Glutamatergic neuron (in vitro differentiated cells): ENCODE data around the gene KBTBD7. TPM values are rescaled to one million over a fixed set of nuclear protein-coding genes. Genes with fewer than 3 reads are reported as not detected.

Experiments
- DNase-seq: peaks from one replicate; pipeline ENCODE4 v3.0.0; 2022
- H3K27ac Mint-ChIP-seq: one replicate; pipeline ENCODE4 v1.8.0; 2020; ENCODE audit warnings: mild to moderate bottlenecking, mixed read lengths, inconsistent platforms; ENCODE audit not compliant: unreplicated experiment
- H3K27me3 Mint-ChIP-seq: one replicate; pipeline ENCODE4 v1.8.0; 2020; ENCODE audit warnings: mild to moderate bottlenecking, moderate library complexity, mixed read lengths, inconsistent platforms; ENCODE audit not compliant: unreplicated experiment
- H3K36me3 Mint-ChIP-seq: one replicate; pipeline ENCODE4 v1.8.0; 2020; ENCODE audit warnings: mild to moderate bottlenecking, mixed read lengths, inconsistent platforms; ENCODE audit not compliant: unreplicated experiment
- H3K4me1 Mint-ChIP-seq: one replicate; pipeline ENCODE4 v1.8.0; 2020; ENCODE audit warnings: mild to moderate bottlenecking, low read depth, mixed read lengths, inconsistent platforms; ENCODE audit not compliant: unreplicated experiment
- H3K4me3 Mint-ChIP-seq: one replicate; pipeline ENCODE4 v1.8.0; 2020; ENCODE audit warnings: mild to moderate bottlenecking, mixed read lengths, inconsistent platforms; ENCODE audit not compliant: unreplicated experiment
- H3K9me3 Mint-ChIP-seq: one replicate; pipeline ENCODE4 v1.8.0; 2020; ENCODE audit warnings: mild to moderate bottlenecking, moderate library complexity, mixed read lengths, inconsistent platforms; ENCODE audit not compliant: unreplicated experiment
- CTCF ChIP-seq: fragments of 200-600 bp; sonication (generic); IDR thresholded peaks from one replicate; pipeline ENCODE4 v1.5.0; 2021; ENCODE audit not compliant: partially characterized antibody, unreplicated experiment
- total RNA-seq: library from RNA; stranded (reverse); fragmentation: NEBNext Ultra II Directional; extraction: Animal tissue kit (Norgen Biotek cat#: 25700); gene quantifications from one replicate; pipeline ENCODE4 v1.2.1, GENCODE V29; 2021; ENCODE audit not compliant: unreplicated experiment

Gene KBTBD7
- total RNA-seq, 1 donor from 2014 or later: 7.2 TPM

GRCh38 chr13:41145136-41145908, 49.0 kb downstream of the KBTBD7 start:
- no peak for DNase-seq
- Mint-ChIP-seq H3K4me1 (no peaks in the 10 kb centered on the region), H3K27ac (no peak overlapping the region), H3K27me3 (no peaks in the 10 kb centered on the region), H3K36me3 (peaks cover 31% of the 10 kb centered on the region), H3K4me3 (no peak overlapping the region), H3K9me3 (peaks cover 14% of the 10 kb centered on the region)
- no peak for TF ChIP-seq CTCF

GRCh38 chr13:41144576-41144975, 49.8 kb downstream of the KBTBD7 start:
- Mint-ChIP-seq H3K27me3 (no peaks in the 10 kb centered on the region), H3K4me3 (no peak overlapping the region), H3K9me3 (peaks cover 10% of the 10 kb centered on the region), H3K4me1 (no peaks in the 10 kb centered on the region), H3K36me3 (peaks cover 24% of the 10 kb centered on the region), H3K27ac (no peak overlapping the region)
- TF ChIP-seq CTCF: no peak
- DNase-seq: no peak

Other genes starting within 250 kb of the KBTBD7 start
- gene ELF1, start 175.3 kb downstream of the KBTBD7 start, total RNA-seq: 9.8 TPM
- 8.9 TPM for gene WBP4, start 133.1 kb downstream of the KBTBD7 start, total RNA-seq
- gene KBTBD6, start 61.8 kb downstream of the KBTBD7 start, total RNA-seq: 8.5 TPM
- 15.2 TPM for gene MTRF1, start 69.0 kb upstream of the KBTBD7 start, total RNA-seq
- 22.3 TPM for gene NAA16, start 116.7 kb upstream of the KBTBD7 start, total RNA-seq